Measurements from ENCODE around the gene CORO1C. TPM values are rescaled to one million over a fixed set of nuclear protein-coding genes. Genes with fewer than 3 reads are reported as not detected.

Gene CORO1C
- total RNA-seq, 1 donor from 2014 or later: 285 TPM

GRCh38 chr12:108644811-108645120 lies 86.6 kb downstream of the CORO1C start:
- Mint-ChIP-seq H3K9me3 (ENCODE audit: unreplicated experiment) (peaks cover 13% of the 10 kb centered on the region), H3K27ac (ENCODE audit: unreplicated experiment) (no peak overlapping the region), H3K36me3 (ENCODE audit: unreplicated experiment) (peaks cover 20% of the 10 kb centered on the region), H3K4me3 (ENCODE audit: unreplicated experiment) (no peak overlapping the region), H3K4me1 (ENCODE audit: low read depth, unreplicated experiment) (peaks cover 61% of the 10 kb centered on the region), H3K27me3 (ENCODE audit: unreplicated experiment) (peaks cover 16% of the 10 kb centered on the region)
- DNase-seq: no peak
- TF ChIP-seq, protein P1, sequence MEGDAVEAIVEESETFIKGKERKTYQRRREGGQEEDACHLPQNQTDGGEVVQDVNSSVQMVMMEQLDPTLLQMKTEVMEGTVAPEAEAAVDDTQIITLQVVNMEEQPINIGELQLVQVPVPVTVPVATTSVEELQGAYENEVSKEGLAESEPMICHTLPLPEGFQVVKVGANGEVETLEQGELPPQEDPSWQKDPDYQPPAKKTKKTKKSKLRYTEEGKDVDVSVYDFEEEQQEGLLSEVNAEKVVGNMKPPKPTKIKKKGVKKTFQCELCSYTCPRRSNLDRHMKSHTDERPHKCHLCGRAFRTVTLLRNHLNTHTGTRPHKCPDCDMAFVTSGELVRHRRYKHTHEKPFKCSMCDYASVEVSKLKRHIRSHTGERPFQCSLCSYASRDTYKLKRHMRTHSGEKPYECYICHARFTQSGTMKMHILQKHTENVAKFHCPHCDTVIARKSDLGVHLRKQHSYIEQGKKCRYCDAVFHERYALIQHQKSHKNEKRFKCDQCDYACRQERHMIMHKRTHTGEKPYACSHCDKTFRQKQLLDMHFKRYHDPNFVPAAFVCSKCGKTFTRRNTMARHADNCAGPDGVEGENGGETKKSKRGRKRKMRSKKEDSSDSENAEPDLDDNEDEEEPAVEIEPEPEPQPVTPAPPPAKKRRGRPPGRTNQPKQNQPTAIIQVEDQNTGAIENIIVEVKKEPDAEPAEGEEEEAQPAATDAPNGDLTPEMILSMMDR (IDR thresholded peaks at IDR 0.05; ENCODE audit: partially characterized antibody, unreplicated experiment): no peak

GRCh38 chr12:108643941-108644810 lies 87.1 kb downstream of the CORO1C start:
- Mint-ChIP-seq H3K27ac (ENCODE audit: unreplicated experiment) (peak overlapping the region; percentile 71), H3K4me1 (ENCODE audit: low read depth, unreplicated experiment) (peaks cover 64% of the 10 kb centered on the region), H3K9me3 (ENCODE audit: unreplicated experiment) (peaks cover 16% of the 10 kb centered on the region), H3K27me3 (ENCODE audit: unreplicated experiment) (peaks cover 19% of the 10 kb centered on the region), H3K4me3 (ENCODE audit: unreplicated experiment) (no peak overlapping the region), H3K36me3 (ENCODE audit: unreplicated experiment) (peaks cover 17% of the 10 kb centered on the region)
- no peak for DNase-seq
- TF ChIP-seq, protein P1 (IDR thresholded peaks at IDR 0.05; ENCODE audit: partially characterized antibody, unreplicated experiment): no peak

DNA sequence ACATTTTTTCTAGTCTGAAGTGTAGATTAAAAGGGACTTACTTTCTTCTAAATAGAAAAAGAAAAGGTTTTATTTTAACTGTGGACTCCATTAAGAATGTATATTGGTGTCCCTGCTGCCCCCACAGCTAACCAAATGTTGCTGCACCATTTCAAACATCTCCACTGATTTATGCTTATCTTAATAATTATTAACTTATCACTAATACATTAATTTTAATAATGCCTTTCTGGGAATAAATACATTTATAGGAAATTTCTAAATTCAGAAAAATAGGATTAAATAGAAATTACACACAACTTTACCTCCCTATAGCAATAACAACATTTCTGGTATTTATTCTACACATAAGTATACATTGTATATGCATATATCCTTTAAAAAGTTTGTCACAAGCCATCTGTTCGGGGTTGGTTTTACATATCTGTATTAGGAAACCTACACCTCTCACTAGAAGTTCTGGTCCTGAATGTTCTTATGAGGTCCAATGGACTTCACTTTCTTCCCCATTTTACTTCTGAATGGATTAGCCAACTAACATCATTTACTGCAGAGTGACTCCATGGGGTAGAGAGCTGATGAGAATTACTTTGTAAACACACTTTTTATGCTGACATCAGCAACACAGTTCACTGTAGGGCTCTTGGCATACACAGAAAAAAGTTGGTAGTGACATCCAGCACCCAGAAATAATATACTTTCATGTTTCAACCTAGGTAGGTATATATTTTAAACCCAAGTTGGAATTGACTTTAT lies 88.2 kb downstream of the CORO1C start:
- TF ChIP-seq, protein P1 (IDR thresholded peaks at IDR 0.05; ENCODE audit: partially characterized antibody, unreplicated experiment): no peak

GRCh38 chr12:108642269-108642870 lies 88.9 kb downstream of the CORO1C start:
- TF ChIP-seq, protein P1 (IDR thresholded peaks at IDR 0.05; ENCODE audit: partially characterized antibody, unreplicated experiment): no peak
- peaks cover 18% of the 10 kb centered on the region for H3K27me3 Mint-ChIP-seq (ENCODE audit: unreplicated experiment)
- peak; percentile 45 for DNase-seq
- H3K36me3 Mint-ChIP-seq (ENCODE audit: unreplicated experiment): peaks cover 8% of the 10 kb centered on the region
- H3K4me1 Mint-ChIP-seq (ENCODE audit: low read depth, unreplicated experiment): peaks cover 67% of the 10 kb centered on the region
- peaks cover 21% of the 10 kb centered on the region for H3K9me3 Mint-ChIP-seq (ENCODE audit: unreplicated experiment)
- peak overlapping the region; percentile 46 for H3K4me3 Mint-ChIP-seq (ENCODE audit: unreplicated experiment)
- H3K27ac Mint-ChIP-seq (ENCODE audit: unreplicated experiment): peak overlapping the region; percentile 93

More for the DNA sequence above, 88.2 kb downstream of the CORO1C start:
- peak overlapping the region; percentile 93 for H3K27ac Mint-ChIP-seq (ENCODE audit: unreplicated experiment)
- H3K36me3 Mint-ChIP-seq (ENCODE audit: unreplicated experiment): peaks cover 12% of the 10 kb centered on the region
- peaks cover 69% of the 10 kb centered on the region for H3K4me1 Mint-ChIP-seq (ENCODE audit: low read depth, unreplicated experiment)
- peaks cover 20% of the 10 kb centered on the region for H3K27me3 Mint-ChIP-seq (ENCODE audit: unreplicated experiment)
- H3K4me3 Mint-ChIP-seq (ENCODE audit: unreplicated experiment): no peak overlapping the region
- peaks cover 19% of the 10 kb centered on the region for H3K9me3 Mint-ChIP-seq (ENCODE audit: unreplicated experiment)
- DNase-seq: no peak
